NOMO-1 treated with DMSO at 0.1 percent for 48 hours (cell line): ENCODE results near the gene PAXIP1.
A peak's percentile ranks its signal among the peaks of the same experiment; 100 is the strongest.

ENCODE experiments used
- DNase-seq: peaks from one replicate; lab custom pipeline; 2025; ENCODE audit not compliant: unreplicated experiment; lab: John Stamatoyannopoulos, UW

PAXIP1 gene

GRCh38 chr7:154997840-154998370 lies 5.0 kb downstream of the PAXIP1 start:
- no peak for DNase-seq

- DNase-seq: no peak
Observed at GRCh38 chr7:154996756-154997155, 6.2 kb downstream of the PAXIP1 start.

GRCh38 chr7:154996101-154996500 lies 6.8 kb downstream of the PAXIP1 start:
- DNase-seq: no peak

- DNase-seq: no peak
Observed at GRCh38 chr7:154994996-154995395, 7.9 kb downstream of the PAXIP1 start.

GRCh38 chr7:154990964-154991540 lies 11.9 kb downstream of the PAXIP1 start:
- DNase-seq: no peak

GRCh38 chr7:154987571-154987970 lies 15.4 kb downstream of the PAXIP1 start:
- DNase-seq: no peak

- DNase-seq: no peak
Observed at GRCh38 chr7:154986200-154986945, 16.6 kb downstream of the PAXIP1 start.

- DNase-seq: no peak
Observed at GRCh38 chr7:154985230-154985629, 17.7 kb downstream of the PAXIP1 start.

GRCh38 chr7:154984601-154985188 lies 18.2 kb downstream of the PAXIP1 start:
- no peak for DNase-seq

GRCh38 chr7:154978017-154978416 lies 24.9 kb downstream of the PAXIP1 start:
- DNase-seq: no peak

- no peak for DNase-seq
Observed at GRCh38 chr7:154977250-154977649, 25.7 kb downstream of the PAXIP1 start.

GRCh38 chr7:154976844-154977243 lies 26.1 kb downstream of the PAXIP1 start:
- no peak for DNase-seq

- DNase-seq: peak; percentile 16
Observed at GRCh38 chr7:154975984-154976383, 26.9 kb downstream of the PAXIP1 start.

- no peak for DNase-seq
Observed at GRCh38 chr7:154973381-154973780, 29.5 kb downstream of the PAXIP1 start.

- DNase-seq: no peak
Observed at GRCh38 chr7:154968336-154969001, 34.5 kb downstream of the PAXIP1 start.

- DNase-seq: no peak
Observed at GRCh38 chr7:154967401-154967955, 35.4 kb downstream of the PAXIP1 start.

- no peak for DNase-seq
Observed at GRCh38 chr7:154965014-154965413, 37.9 kb downstream of the PAXIP1 start.

- DNase-seq: no peak
Observed at GRCh38 chr7:154960063-154960790, 42.7 kb downstream of the PAXIP1 start.

- DNase-seq: no peak
Observed at GRCh38 chr7:154956427-154956826, 46.5 kb downstream of the PAXIP1 start.

GRCh38 chr7:154953006-154953684 lies 49.8 kb downstream of the PAXIP1 start:
- DNase-seq: no peak
